ENCODE data around the gene KRTAP5-2. TPM values are rescaled to one million over a fixed set of nuclear protein-coding genes. Genes with fewer than 3 reads are reported as not detected.

Gene KRTAP5-2
- total RNA-seq, 2 experiments from 2014 or later, result not detected

- H3K4me1 Mint-ChIP-seq, result peaks cover 4% of the 10 kb centered on the region
- POLR2A ChIA-PET, result no interaction called here
- H3K27me3 Mint-ChIP-seq, result peaks cover 35% of the 10 kb centered on the region
- H3K4me3 Mint-ChIP-seq, result no peak overlapping the region
- H3K9me3 Mint-ChIP-seq, result no peaks in the 10 kb centered on the region
- CTCF ChIA-PET, result interaction anchor here (0.7 kb wide), 1 partner anchor 11 kb away, joined by 3 read pairs; no protein-coding TSS in a partner anchor
- no peaks in the 10 kb centered on the region for H3K36me3 Mint-ChIP-seq (ENCODE audit: low read depth)
- no peak for DNase-seq
- no peak overlapping the region for H3K27ac Mint-ChIP-seq
These were observed 48.5 kb downstream of the KRTAP5-2 start for GRCh38 chr11:1549338-1550330.

GRCh38 chr11:1548221-1549070 lies 49.6 kb downstream of the KRTAP5-2 start:
- peaks cover 35% of the 10 kb centered on the region for H3K27me3 Mint-ChIP-seq
- no peaks in the 10 kb centered on the region for H3K9me3 Mint-ChIP-seq
- DNase-seq, result no peak
- ChIA-PET POLR2A (no interaction called here), CTCF (no interaction called here)
- H3K36me3 Mint-ChIP-seq (ENCODE audit: low read depth), result no peaks in the 10 kb centered on the region
- H3K4me1 Mint-ChIP-seq, result peaks cover 4% of the 10 kb centered on the region
- H3K4me3 Mint-ChIP-seq, result no peak overlapping the region
- H3K27ac Mint-ChIP-seq, result no peak overlapping the region

DNA sequence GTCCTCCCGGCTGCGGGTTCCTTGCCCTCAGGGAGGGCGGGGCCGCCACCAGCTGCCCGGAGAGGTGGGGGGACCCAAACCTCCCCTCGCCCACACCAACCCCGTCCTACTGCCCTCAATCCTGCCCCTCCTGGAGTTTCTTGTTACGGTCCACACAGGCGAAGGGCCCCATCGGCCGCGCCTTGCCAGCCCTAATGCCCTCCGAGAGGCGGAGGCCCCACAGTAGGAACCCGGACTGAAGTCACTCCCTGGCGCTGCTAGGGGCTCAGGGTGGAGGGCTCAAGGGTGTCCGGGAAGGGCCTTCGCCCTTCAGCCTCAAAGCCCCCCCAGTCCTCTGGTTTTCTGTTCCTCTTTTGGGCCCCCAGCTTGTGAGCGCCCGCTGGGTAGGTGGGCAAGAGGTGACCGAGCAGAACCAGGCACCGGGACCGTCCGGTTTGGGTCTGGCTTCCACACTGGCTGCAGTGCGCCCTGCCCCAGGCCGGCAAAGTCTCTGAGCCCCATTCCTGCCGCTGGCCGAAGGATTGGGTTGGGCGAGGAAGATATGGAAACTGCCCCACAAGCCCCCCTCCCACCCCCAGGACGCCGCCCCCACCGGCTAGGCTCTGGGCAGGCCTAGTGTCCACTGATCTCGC lies 50.5 kb downstream of the KRTAP5-2 start:
- no peak overlapping the region for H3K27ac Mint-ChIP-seq
- ChIA-PET POLR2A (no interaction called here), CTCF (interaction anchor here (1.2 kb wide), 1 partner anchor 10 kb away, joined by 3 read pairs; no protein-coding TSS in a partner anchor)
- H3K36me3 Mint-ChIP-seq (ENCODE audit: low read depth), result no peaks in the 10 kb centered on the region
- no peaks in the 10 kb centered on the region for H3K9me3 Mint-ChIP-seq
- no peak overlapping the region for H3K4me3 Mint-ChIP-seq
- DNase-seq, result no peak
- peaks cover 35% of the 10 kb centered on the region for H3K27me3 Mint-ChIP-seq
- H3K4me1 Mint-ChIP-seq, result peaks cover 4% of the 10 kb centered on the region

Other genes starting within 250 kb of the KRTAP5-2 start
- gene BRSK2, start 208.4 kb downstream of the KRTAP5-2 start, total RNA-seq, result not detected
- gene MOB2, start 111.5 kb downstream of the KRTAP5-2 start, total RNA-seq, result 10 to 100 TPM; 45.1 to 45.4 TPM
- gene DUSP8, start 26.0 kb downstream of the KRTAP5-2 start, total RNA-seq, result under 1 TPM; 0.22 to 0.23 TPM
- gene KRTAP5-1, start 13.0 kb downstream of the KRTAP5-2 start, total RNA-seq, result not detected
- gene KRTAP5-3, start 10.2 kb upstream of the KRTAP5-2 start, total RNA-seq, result not detected
- not detected for gene KRTAP5-4, start 23.8 kb upstream of the KRTAP5-2 start, total RNA-seq
- gene KRTAP5-5, start 31.5 kb upstream of the KRTAP5-2 start, total RNA-seq, result not detected
- gene KRTAP5-6, start 98.9 kb upstream of the KRTAP5-2 start, total RNA-seq, result not detected
- 1 to 10 TPM in 1 of 2 experiments, under 1 TPM in 1; 0.96 to 1.3 TPM for gene IFITM10, start 152.3 kb upstream of the KRTAP5-2 start, total RNA-seq
- 100 to 1,000 TPM; 140 to 154 TPM for gene CTSD, start 165.6 kb upstream of the KRTAP5-2 start, total RNA-seq
- not detected for gene SYT8, start 236.7 kb upstream of the KRTAP5-2 start, total RNA-seq
- gene TNNI2, start 240.7 kb upstream of the KRTAP5-2 start, total RNA-seq, result not detected